HL-60/S4 treated with phorbol 12-myristate 13-acetate at 8.2 ng/mL for 4 days and 3 days (cell line): ENCODE data around the gene SLC25A38.
"Not testable (repeated sequence)": the region's sequence is repeated elsewhere in the genome, so short reads cannot be mapped to it uniquely, and the experiment has no call there.

Experiments used
- in situ Hi-C: fragments of 300-500 bp; cut with MboI; formaldehyde crosslinking; loops from 2 replicates; pipeline ENCODE4 v1.15.0; 2022; ENCODE audit warnings: low sequenced_read_pairs

Gene SLC25A38

DNA sequence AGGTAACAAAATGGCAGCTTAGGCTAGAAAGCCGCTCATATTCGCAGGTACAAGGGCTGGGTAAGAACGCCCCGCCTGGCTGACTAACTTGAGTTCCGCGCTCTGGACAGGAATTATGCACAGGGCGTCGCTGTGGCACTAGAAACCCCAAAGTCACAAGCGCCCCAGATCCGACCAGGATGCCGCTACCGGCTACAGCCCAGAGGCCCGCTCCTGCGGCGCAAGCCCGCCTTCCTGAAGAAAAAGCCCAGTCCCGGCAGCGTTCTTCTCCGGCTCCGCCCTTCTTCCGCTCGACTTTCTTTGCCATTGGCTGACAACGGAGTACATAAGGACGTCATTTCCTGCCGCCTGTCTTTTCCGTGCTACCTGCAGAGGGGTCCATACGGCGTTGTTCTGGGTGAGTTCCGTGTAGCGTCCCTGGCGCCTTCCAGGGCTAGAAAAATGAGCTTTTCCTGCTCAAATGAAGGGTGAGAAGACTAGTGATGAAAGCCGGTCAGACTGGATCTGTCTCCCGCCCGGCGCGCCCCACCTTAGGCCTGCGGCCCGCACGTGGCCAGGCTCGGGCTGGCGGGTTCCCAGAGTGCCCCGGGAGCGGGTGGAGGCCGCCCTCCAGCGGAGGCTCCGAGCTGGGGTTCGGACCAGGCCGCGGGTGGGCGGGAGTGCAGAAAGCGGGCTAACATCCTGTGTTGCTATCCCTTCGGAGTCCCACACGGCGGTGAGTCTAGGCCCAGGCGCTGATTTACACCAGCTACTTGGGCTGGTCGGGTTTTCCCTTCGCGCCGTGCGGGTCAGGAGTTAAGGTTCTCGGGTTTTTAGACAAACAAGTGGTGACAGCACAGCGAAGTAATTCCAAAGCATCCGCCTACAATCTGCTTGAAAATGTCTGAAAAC is 23.4 kb downstream of the SLC25A38 start, which contains the start of gene RPSA:
Gene RPSA (plus strand): TSS at position 353 of the 891 bp plus-strand sequence. CDS start 934 bp downstream, outside the sequence.
- in situ Hi-C loops = no loop called here

DNA sequence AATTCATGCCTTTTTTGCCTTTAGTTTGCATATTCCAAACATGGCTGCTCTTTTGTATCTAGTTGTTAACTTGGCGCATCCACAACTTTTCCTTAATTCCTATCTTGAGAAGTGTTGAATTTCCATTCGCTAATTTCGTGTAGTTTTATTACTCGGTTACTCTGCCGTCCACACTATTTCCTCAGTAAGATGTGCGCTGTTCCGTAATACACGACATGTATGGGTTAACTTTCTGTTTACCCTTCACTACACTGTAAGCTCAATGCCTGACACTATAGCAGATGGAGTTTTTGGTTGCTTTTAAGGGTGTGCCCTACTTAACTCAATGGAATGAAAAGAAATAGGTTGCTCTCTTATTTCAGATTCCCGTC is 24.1 kb downstream of the SLC25A38 start:
- in situ Hi-C loops = no loop called here

DNA sequence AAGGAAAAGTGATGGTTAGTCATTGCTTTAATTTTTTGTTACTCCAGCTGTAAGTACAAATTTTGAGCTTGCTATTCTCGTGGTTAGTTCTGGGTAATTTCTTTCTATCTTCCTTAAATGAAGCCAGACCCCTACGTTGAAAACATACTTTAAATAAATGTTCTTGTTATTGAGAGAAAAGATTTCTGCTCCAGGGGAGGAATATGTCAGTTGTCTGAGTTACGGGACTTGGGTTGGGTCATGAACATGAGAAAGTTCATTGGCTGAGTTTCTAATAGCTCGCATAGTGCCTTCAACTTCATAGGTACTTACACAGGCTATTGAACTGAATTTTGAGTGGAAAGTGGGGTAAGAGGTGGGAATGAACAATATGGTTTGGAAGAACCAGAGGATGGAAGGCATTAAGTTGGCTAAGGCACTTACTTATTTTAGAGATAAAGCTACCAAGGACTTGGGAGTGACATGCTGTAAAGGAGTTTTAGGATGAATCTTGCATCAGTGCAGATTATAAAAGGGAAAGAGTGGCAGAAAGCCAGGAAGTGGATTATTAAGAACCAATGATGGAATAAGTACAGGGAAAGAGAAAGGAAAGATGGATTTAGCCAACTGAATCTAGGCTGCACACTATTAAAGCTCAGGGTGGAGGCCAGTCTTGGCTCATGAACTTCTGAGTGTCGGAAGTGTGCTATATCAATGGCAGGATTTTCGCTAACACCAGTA is 24.8 kb downstream of the SLC25A38 start:
- in situ Hi-C loops = no loop called here

DNA sequence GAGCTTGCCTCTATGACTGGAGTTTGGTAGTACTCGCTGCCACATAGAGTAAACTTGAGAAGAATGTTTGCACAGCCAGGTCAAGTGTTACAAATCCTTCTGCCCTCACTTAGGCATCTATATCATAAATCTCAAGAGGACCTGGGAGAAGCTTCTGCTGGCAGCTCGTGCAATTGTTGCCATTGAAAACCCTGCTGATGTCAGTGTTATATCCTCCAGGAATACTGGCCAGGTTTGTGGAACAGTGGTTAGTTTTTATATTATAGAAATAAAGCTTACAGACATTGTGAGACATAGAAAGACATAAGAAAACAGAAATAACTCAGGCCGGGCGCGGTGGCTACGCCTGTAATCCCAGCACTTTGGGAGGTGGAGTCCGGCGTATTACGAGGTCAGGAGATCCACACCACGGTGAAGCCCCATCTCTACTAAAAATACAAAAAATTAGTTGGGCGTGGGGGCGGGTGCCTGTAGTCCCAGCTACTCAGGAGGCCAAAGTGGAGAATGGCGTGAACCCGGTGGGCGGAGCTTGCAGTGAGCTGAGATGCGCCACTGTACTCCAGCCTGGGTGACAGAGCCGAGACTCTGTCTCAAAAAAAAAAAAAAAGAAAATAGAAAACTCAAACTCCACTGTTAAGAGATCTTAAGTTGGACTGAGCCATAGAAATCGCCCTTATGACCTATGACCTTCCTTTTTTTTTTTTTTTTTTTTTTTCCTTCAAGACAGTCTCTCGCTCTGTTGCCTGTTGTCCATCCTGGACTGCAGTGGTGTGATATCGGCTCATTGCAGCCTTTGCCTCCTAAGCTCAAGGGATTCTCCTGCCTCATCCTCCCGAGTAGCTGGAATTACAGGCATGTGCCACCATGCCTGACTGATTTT is 25.6 kb downstream of the SLC25A38 start:
- in situ Hi-C loops = no loop called here

DNA sequence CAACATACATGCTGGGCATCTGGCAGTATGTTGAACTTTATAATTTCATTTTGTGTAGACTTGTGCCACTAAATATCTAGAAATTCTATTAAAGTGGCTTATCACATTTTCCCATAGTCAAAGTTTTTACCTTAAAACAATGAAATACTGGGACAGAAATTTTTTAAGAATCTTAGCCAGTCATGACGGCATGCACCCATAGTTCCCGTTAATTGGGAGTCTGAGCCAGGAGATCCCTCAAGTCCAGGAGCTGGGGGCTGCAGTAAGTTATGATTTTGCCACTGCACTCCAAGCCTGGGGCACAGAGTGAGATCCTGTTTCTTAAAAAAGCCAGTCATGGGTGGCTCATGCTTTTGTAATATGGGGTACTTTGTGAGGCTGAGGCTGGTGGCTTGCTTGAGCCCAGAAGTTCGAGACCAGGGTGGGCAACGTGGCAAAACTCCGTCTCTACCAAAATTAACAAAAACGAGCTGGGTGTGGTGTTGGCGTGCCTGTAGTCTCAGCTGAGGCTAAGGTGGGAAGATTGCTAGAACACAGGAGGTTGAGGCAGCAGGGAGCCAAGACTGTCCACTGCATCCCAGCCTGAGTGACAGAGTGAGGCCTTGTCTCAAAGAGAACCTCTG is 26.5 kb downstream of the SLC25A38 start:
- in situ Hi-C loops = no loop called here

DNA sequence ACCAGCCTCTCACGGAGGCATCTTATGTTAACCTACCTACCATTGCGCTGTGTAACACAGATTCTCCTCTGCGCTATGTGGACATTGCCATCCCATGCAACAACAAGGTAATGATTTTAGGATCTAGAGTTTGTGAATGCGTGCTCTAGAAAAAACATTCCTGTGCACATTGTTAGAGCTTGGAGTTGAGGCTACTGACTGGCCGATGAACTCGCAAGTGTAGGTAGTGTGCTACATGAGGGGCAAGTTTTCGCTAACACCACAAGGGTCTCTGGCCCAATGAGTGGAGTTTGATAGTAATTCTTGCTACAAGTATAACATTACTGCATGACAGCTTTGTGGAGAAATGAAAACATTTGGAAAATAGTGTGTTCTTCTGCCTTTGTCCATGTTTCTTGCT is 27.7 kb downstream of the SLC25A38 start:
- in situ Hi-C loops = no loop called here

DNA sequence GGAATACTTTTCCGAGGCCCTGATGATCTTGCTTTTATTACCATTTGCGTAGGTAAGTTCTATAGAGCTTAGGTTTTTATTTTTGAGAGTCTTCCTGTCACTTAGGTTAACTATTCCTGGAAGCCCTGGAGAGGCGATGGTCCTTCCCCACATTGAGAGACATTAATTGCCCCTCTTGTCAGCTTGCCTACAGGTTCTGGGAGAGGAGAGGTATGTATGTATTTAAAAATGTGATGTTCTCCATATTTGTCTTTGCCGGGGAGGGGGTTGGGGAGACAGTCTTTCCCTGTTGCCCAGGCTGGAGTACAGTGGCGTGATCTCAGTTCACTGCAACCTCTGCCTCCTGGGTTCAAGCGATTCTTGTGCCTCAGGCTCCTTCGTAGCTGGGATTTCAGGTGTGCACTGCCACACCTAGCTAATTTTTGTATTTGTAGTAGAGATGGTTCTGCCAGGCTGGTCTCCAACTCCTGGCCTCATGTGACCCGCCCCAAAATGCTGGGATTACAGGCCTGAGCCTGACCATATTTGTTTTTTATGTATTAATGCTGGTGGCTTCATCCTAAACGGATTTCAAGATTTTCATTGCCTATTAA is 29.6 kb downstream of the SLC25A38 start:
- in situ Hi-C loops = no loop called here

DNA sequence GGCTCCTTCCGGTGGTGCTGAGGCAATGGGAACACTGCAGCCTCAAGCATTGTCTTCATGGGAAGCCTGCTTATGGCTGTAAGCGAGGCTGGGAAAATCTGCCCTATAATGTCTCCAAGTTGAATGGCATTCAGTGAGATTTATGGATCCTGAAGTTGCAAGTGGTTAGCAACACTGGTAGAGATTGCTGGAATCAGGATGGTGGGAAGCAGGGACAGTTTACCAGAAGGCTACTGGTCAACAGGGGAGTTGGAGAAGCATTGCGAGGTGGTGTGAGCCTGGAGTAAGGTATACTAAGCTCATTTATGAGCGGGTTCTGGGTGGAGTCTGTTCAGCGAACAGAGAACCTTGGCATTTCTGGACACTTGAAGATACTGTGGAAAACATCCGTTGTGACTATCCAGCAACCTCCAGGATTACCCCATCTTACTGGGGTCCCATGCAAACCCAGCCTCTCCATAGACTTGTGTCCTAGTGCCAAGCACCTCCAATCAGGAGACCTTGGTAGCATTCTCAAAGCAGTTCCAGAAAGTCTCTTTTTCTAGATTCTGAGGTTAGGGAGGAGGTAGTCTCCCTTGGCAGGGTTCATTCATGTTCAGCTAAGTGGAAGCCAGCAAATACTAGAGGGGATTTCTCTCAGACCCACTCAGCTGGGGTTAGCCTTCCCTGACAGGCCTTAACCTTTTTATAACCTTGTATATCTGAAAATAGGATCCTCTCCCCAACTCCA is 30.7 kb downstream of the SLC25A38 start:
- in situ Hi-C loops = no loop called here

DNA sequence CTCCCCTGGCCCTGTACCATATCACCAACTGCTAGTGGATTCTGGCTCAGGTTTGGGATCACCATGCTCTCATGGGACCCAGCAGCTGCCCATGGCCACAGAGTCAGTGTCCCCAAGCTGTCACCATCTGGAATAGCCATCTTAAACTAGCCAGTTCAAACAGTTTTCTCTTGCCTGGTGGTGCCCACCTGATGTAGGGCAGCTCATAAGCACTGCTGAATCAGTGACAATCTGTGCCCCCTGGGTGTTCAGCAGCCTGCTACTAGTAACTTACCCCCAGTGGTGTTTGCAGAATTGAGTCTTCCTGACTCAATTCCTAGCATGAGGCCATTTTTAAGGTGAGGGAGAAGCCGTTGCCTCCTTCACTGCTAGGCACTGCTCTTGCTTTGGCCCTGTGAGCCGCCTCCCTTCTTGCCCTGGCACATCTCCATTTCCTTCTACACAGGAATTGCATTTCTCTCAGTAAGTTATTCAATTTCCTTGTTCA is 31.3 kb downstream of the SLC25A38 start:
- in situ Hi-C loops = no loop called here

DNA sequence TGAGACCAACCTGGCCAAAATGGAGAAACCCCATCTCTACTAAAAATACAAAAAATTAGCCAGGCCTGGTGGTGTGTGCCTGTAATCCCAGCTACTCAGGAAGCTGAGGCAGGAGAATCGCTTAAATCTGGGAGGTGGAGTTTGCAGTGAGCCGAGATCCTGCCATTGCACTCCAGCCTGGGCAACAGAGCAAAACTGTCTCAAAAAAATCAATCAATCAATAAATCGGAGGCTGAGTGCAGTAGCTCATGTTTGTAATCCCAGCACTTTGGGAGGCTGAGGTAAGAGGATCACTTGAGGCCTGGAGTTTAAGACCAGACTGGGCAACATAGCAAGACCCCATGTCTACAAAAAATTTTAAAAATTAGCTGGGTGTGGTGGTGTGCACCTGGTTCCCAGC is 32.1 kb downstream of the SLC25A38 start:
- in situ Hi-C loops = not testable (repeated sequence)

DNA sequence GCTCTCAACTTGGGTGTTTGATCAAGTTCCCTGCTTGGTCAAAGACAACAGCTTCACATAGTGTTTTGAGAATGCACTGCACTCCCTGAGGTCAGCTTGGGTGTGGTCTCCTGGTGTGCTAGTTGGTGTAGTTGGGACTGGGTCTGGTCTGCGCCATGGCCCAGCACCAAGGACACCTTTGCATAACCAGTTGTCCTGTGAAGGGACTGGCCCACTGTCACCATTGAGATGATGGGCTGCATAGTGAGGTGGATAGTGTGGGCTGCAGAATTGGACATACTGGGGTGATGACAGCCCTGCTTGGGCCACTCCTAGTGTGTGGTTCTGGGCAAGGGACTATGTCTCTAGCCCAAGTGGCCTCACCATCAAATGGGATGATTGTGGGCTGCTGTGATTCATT is 32.8 kb downstream of the SLC25A38 start:
- in situ Hi-C loops = no loop called here

DNA sequence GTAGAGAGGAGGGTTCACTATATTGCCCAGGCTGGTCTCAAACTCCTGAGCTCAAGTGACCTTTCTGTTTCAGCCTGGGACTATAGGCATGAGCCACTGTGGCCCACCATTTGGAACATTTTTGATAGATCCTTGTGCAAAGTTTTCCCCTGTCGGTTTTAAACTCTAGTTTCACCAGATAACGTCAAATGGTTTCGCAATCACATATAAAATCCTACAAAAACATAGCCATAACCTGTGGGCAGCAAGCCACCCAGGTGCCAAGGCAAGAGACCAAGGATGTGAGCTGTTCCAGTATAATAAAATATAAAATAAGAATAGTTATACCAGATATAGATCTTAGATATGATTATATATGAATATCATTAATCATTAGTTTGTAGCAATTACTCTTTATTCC is 33.8 kb downstream of the SLC25A38 start:
- in situ Hi-C loops = not testable (repeated sequence)

DNA sequence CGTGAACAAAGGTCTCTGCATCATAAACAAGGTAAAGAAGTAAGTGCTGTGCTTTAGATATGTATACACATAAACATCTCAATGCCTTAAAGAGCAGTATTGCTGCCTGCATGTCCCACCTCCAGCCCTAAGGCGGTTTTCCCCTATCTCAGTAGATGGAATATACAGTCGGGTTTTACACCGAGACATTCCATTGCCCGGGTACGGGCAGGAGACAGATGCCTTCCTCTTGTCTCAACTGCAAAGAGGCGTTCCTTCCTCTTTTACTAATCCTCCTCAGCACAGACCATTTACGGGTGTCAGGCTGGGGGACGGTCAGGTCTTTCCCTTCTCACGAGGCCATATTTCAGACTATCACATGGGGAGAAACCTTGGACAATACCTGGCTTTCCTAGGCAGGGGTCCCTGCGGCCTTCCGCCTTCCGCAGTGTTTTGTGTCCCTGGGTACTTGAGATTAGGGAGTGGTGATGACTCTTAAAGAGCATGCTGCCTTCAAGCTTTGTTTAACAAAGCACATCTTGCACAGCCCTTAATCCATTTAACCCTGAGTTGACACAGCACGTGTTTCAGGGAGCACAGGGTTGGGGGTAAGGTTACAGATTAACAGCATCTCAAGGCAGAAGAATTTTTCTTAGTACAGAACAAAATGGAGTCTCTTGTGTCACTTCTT is 35.5 kb downstream of the SLC25A38 start:
- in situ Hi-C loops = not testable (repeated sequence)

DNA sequence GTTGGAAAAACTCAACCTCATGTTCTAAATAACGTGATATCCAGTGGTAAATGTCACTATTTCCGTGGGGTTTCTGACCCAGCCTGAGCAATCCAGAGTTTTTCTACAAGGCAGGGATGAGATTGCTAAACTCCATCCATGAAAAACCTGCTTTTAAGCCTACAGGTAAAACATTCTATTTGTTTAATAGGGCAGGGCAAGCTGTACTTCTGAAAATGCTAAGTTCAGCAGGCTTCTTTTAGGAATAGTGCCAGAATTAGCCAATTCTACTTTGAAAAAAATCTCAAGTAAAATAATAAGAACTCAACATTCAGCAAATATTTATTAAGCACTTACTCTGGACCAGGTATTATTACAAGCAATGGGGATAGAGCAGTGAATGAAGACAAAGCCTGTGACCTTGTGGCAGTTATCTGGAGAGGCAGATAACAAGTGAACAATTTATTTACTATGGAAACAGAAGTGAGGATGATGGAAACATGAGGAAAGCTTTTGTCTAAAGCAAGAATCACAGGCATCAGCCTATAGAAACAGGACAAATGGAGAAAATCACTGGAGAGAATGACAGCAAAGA is 36.7 kb downstream of the SLC25A38 start:
- in situ Hi-C loops = no loop called here

DNA sequence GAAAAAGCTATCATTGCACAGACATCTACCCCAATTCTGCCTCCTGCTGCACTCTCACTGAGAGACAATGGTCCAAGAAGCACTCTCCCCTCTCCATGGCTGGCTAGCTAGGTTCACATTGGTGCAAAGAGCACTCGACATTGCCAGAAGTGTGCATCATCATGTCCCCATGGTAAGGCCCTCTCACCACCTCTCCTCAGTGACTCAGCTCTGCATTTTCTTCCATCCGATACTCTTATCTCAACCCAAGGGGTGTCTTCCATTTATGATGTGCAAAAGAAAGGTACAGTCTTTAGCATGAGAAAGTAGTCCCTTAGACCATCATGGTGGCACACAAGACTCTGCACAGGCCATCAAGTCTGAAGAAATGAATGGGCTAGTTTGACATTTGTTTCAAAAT is 37.4 kb downstream of the SLC25A38 start:
- in situ Hi-C loops = no loop called here

DNA sequence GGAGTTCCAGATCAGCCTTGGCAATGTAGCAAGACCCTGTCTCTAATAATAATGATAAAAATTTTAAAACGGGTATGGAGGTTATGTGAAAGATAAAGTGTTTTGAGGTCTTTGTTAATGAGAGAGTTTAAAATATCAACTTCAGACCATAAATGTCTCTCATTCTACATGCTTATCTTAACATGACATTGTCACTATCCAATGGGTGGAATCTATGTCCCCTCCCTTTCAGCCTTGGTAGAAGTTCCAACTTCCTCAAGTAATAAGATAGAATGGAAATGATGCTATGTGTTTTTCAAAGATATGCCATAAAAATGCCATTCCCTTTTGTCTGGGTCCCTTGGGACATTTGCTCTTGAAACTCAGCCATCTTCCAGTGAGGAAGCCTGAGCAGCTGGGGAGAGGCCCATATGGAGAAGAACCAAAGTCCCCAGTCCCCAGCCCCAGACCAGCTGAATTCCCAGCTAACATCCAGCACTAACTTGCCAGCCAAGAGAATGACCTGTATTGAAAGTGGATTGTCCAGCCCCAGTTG is 40.3 kb downstream of the SLC25A38 start:
- in situ Hi-C loops = no loop called here

DNA sequence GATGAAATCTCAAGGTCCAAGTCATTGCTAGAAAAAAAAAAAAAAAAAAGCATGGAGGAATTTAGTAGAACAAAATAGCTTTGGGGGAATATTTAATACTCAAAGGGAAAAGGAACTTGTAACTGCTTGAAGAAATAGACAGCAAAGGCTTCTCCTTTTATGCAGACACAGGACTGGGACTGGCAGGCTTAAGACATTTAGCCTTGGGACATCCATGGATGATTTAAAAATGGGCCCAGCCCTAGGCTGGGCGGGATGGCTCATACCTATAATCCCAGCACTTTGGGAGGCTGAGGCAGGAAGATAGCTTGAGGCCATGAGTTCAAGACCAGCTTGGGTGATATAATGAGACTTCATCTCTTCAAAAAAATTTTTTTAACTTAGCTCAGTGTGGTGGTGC is 43.1 kb downstream of the SLC25A38 start:
- in situ Hi-C loops = no loop called here

DNA sequence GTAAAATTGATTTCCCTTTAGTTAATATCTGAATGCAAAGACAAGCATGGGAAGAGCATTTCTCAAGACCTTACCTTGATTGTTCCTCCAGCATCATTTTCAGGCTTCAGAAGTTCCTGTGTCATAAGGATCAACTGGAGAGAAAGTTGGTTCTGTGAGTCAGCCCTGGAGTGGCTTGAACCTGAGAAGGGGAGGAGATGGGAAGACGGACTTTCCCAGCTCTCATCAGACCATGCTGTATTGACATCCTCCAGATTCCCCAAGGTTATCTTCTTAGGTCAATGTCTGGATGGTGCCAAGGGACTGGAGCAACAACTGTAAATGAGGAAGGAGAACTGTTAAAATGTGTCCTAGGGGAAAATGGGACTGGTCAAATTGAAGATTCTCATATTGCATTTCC is 44.3 kb downstream of the SLC25A38 start:
- in situ Hi-C loops = no loop called here
